KOPT-K1 (cell line): ENCODE data around the gene CMPK2.

Experiments
- H3K27ac ChIP-seq: fragments of 200-600 bp; sonication (generic); 2 replicates; pipeline ENCODE4 v1.5.1; 2016; ENCODE audit warnings: antibody characterized with exemption, mild to moderate bottlenecking, low read depth, low read length; ENCODE audit not compliant: poor library complexity, severe bottlenecking
- H3K36me3 ChIP-seq: fragments of 200-600 bp; sonication (generic); 2 replicates; pipeline ENCODE4 v1.5.1; 2017; ENCODE audit warnings: antibody characterized with exemption, mild to moderate bottlenecking, low read length, moderate library complexity; ENCODE audit not compliant: insufficient read depth
- H3K9me3 ChIP-seq: fragments of 200-600 bp; sonication (generic); 2 replicates; pipeline ENCODE4 v1.5.1; 2017; ENCODE audit warnings: antibody characterized with exemption, low read length, mild to moderate bottlenecking; ENCODE audit not compliant: insufficient read depth, poor library complexity, severe bottlenecking

CMPK2 gene

GRCh38 chr2:6887751-6888192 lies 22.1 kb upstream of the CMPK2 start:
- peaks cover 38% of the 10 kb centered on the region for H3K36me3 ChIP-seq
- peak overlapping the region; percentile 64 for H3K27ac ChIP-seq
- H3K9me3 ChIP-seq = no peaks in the 10 kb centered on the region

GRCh38 chr2:6885968-6886367 lies 20.3 kb upstream of the CMPK2 start:
- Histone ChIP-seq H3K36me3 (peaks cover 33% of the 10 kb centered on the region), H3K9me3 (no peaks in the 10 kb centered on the region), H3K27ac (peak overlapping the region; percentile 16)

- H3K27ac ChIP-seq = no peak overlapping the region
- peaks cover 31% of the 10 kb centered on the region for H3K36me3 ChIP-seq
These were observed 19.8 kb upstream of the CMPK2 start for GRCh38 chr2:6885551-6885950.

GRCh38 chr2:6883448-6884122 lies 17.9 kb upstream of the CMPK2 start:
- peak overlapping the region; percentile 31 for H3K27ac ChIP-seq
- H3K9me3 ChIP-seq = no peaks in the 10 kb centered on the region
- H3K36me3 ChIP-seq = peaks cover 21% of the 10 kb centered on the region

More at GRCh38 chr2:6885551-6885950, 19.8 kb upstream of the CMPK2 start:
- H3K9me3 ChIP-seq = no peaks in the 10 kb centered on the region

- peak overlapping the region; percentile 95 for H3K27ac ChIP-seq
- no peaks in the 10 kb centered on the region for H3K9me3 ChIP-seq
- peaks cover 21% of the 10 kb centered on the region for H3K36me3 ChIP-seq
These were observed 15.8 kb upstream of the CMPK2 start for GRCh38 chr2:6881516-6881915.

GRCh38 chr2:6881046-6881445 lies 15.3 kb upstream of the CMPK2 start:
- no peaks in the 10 kb centered on the region for H3K9me3 ChIP-seq
- H3K27ac ChIP-seq = peak overlapping the region; percentile 95
- peaks cover 21% of the 10 kb centered on the region for H3K36me3 ChIP-seq

- H3K36me3 ChIP-seq = peaks cover 18% of the 10 kb centered on the region
- no peaks in the 10 kb centered on the region for H3K9me3 ChIP-seq
- H3K27ac ChIP-seq = peak overlapping the region; percentile 95
These were observed 14.6 kb upstream of the CMPK2 start for GRCh38 chr2:6880200-6880733.

- peaks cover 8% of the 10 kb centered on the region for H3K36me3 ChIP-seq
- peak overlapping the region; percentile 95 for H3K27ac ChIP-seq
- H3K9me3 ChIP-seq = peaks cover 6% of the 10 kb centered on the region
These were observed 13.3 kb upstream of the CMPK2 start for GRCh38 chr2:6879011-6879410.

- H3K27ac ChIP-seq = peak overlapping the region; percentile 95
- peaks cover 3% of the 10 kb centered on the region for H3K36me3 ChIP-seq
- H3K9me3 ChIP-seq = peaks cover 9% of the 10 kb centered on the region
These were observed 12.8 kb upstream of the CMPK2 start for GRCh38 chr2:6878549-6878948.

- H3K27ac ChIP-seq = peak within 1 kb of the TSS; percentile 95
- peaks cover 9% of the 10 kb centered on the region for H3K9me3 ChIP-seq
- no peaks in the 10 kb centered on the region for H3K36me3 ChIP-seq
These were observed 11.9 kb upstream of the CMPK2 start, which contains the start of gene RSAD2 for GRCh38 chr2:6877402-6878304. RSAD2 (plus strand) TSS chr2:6877777; CDS start chr2:6877801, 24 bp downstream.

GRCh38 chr2:6876309-6876708 lies 10.6 kb upstream of the CMPK2 start:
- Histone ChIP-seq H3K36me3 (no peaks in the 10 kb centered on the region), H3K27ac (peak overlapping the region; percentile 95), H3K9me3 (peaks cover 9% of the 10 kb centered on the region)

GRCh38 chr2:6874032-6874431 lies 8.3 kb upstream of the CMPK2 start:
- no peaks in the 10 kb centered on the region for H3K36me3 ChIP-seq
- H3K27ac ChIP-seq = no peak overlapping the region
- peaks cover 9% of the 10 kb centered on the region for H3K9me3 ChIP-seq

- no peaks in the 10 kb centered on the region for H3K36me3 ChIP-seq
- H3K9me3 ChIP-seq = peaks cover 9% of the 10 kb centered on the region
- H3K27ac ChIP-seq = peak overlapping the region; percentile 55
These were observed 6.7 kb upstream of the CMPK2 start for GRCh38 chr2:6872394-6872793.

- Histone ChIP-seq H3K36me3 (peaks cover 20% of the 10 kb centered on the region), H3K27ac (peak overlapping the region; percentile 91), H3K9me3 (peaks cover 4% of the 10 kb centered on the region)
These were observed 1.3 kb upstream of the CMPK2 start for GRCh38 chr2:6866982-6867381.

GRCh38 chr2:6866275-6866671 lies 566 bp upstream of the CMPK2 start:
- H3K27ac ChIP-seq = peak overlapping the region; percentile 91
- H3K9me3 ChIP-seq = peaks cover 5% of the 10 kb centered on the region
- H3K36me3 ChIP-seq = peaks cover 27% of the 10 kb centered on the region
